ENCODE data around the gene SLC39A3. TPM values are rescaled to one million over a fixed set of nuclear protein-coding genes. Genes with fewer than 3 reads are reported as not detected.

The SLC39A3 gene
- total RNA-seq, 1 experiment from 2014 or later: 46.6 TPM

GRCh38 chr19:2771786-2772674, 32.2 kb upstream of the SLC39A3 start:
- ChIA-PET CTCF (no interaction called here), POLR2A (interaction anchor here (0.6 kb wide), 1 partner anchor 68 kb away, joined by 3 read pairs; no protein-coding TSS in a partner anchor)
- ATAC-seq (peak; percentile 37; the same call in 1 of the 2 replicates), DNase-seq (ENCODE audit: low read depth, low spot score) (no peak)
- no peaks in the 10 kb centered on the region for H3K4me1 ChIP-seq (ENCODE audit: control insufficient read depth, insufficient read depth, low read length)
- H3K9me3 ChIP-seq (ENCODE audit: control insufficient read depth, insufficient read depth, low read depth, low read length): no peaks in the 10 kb centered on the region
- no peak overlapping the region for H3K4me3 ChIP-seq (ENCODE audit: low read depth in 2 of 2, low read length in 2 of 2)
- H3K27me3 ChIP-seq (ENCODE audit: control insufficient read depth, insufficient read depth, low read length): no peaks in the 10 kb centered on the region
- H3K36me3 ChIP-seq (ENCODE audit: control insufficient read depth, insufficient read depth, low read length): no peaks in the 10 kb centered on the region
- BruUV-seq (replicated peaks): no TSS peak
- in situ Hi-C loops (cut with HindIII; ENCODE audit: low pct_unique_long_range_greater_than_20kb, low sequenced_read_pairs): no loop called here
- H3K27ac ChIP-seq (ENCODE audit: low read length): no peak overlapping the region
- intact Hi-C loops (cut with micrococcal nuclease; ENCODE audit: unreplicated experiment): no loop called here
- no peak for TF ChIP-seq REST (IDR thresholded peaks at IDR 0.05; ENCODE audit: insufficient read depth in 1 of 2, low read depth in 2 of 2, low read length in 1 of 2)
- no peak for TF ChIP-seq SIN3A (IDR thresholded peaks at IDR 0.05; ENCODE audit: borderline replicate concordance, insufficient read depth, low read depth, low read length)
- TF ChIP-seq POLR2AphosphoS5 (IDR thresholded peaks at IDR 0.05; ENCODE audit: low read depth, low read length): no peak
- no peak for TF ChIP-seq CTCF (IDR thresholded peaks at IDR 0.05)
- TF ChIP-seq TCF7L2 (IDR thresholded peaks at IDR 0.05; ENCODE audit: low read depth, low read length): no peak

- POLR2A ChIA-PET: no interaction called here
Observed at GRCh38 chr19:2770055-2771013, 30.5 kb upstream of the SLC39A3 start.

More at GRCh38 chr19:2770055-2771013, 30.5 kb upstream of the SLC39A3 start:
- no peaks in the 10 kb centered on the region for H3K4me1 ChIP-seq (ENCODE audit: control insufficient read depth, insufficient read depth, low read length)
- DNase-seq (ENCODE audit: low read depth, low spot score) (no peak), ATAC-seq (no peak)
- intact Hi-C loops (cut with micrococcal nuclease; ENCODE audit: unreplicated experiment): no loop called here
- no peaks in the 10 kb centered on the region for H3K27me3 ChIP-seq (ENCODE audit: control insufficient read depth, insufficient read depth, low read length)
- no peaks in the 10 kb centered on the region for H3K9me3 ChIP-seq (ENCODE audit: control insufficient read depth, insufficient read depth, low read depth, low read length)
- no peak overlapping the region for H3K27ac ChIP-seq (ENCODE audit: low read length)
- CTCF ChIA-PET: no interaction called here
- H3K36me3 ChIP-seq (ENCODE audit: control insufficient read depth, insufficient read depth, low read length): no peaks in the 10 kb centered on the region; the same call in 1 of the 2 replicates
- no TSS peak for BruUV-seq (replicated peaks)
- in situ Hi-C loops (cut with HindIII; ENCODE audit: low pct_unique_long_range_greater_than_20kb, low sequenced_read_pairs): no loop called here
- H3K4me3 ChIP-seq (ENCODE audit: low read depth in 2 of 2, low read length in 2 of 2): no peak overlapping the region
- TF ChIP-seq TCF7L2 (IDR thresholded peaks at IDR 0.05; ENCODE audit: low read depth, low read length): no peak
- TF ChIP-seq SIN3A (IDR thresholded peaks at IDR 0.05; ENCODE audit: borderline replicate concordance, insufficient read depth, low read depth, low read length): no peak
- TF ChIP-seq POLR2AphosphoS5 (IDR thresholded peaks at IDR 0.05; ENCODE audit: low read depth, low read length): no peak
- TF ChIP-seq REST (IDR thresholded peaks at IDR 0.05; ENCODE audit: insufficient read depth in 1 of 2, low read depth in 2 of 2, low read length in 1 of 2): no peak
- TF ChIP-seq CTCF (IDR thresholded peaks at IDR 0.05): no peak
